H1 (cell line): ENCODE measurements around the gene KMT5C. TPM values are rescaled to one million over a fixed set of nuclear protein-coding genes. Genes with fewer than 3 reads are reported as not detected.

Experiments used
- CTCF ChIA-PET: fragments of 300-600 bp; sonication (Branson Sonifier 250); formaldehyde crosslinking; loops from one replicate; lab custom pipeline; 2021; ENCODE audit not compliant: partially characterized antibody; lab: Charles Lee
- POLR2A ChIA-PET: fragments of 300-600 bp; sonication (Branson Sonifier 250); formaldehyde crosslinking; loops from one replicate; lab custom pipeline; 2021; ENCODE audit warnings: inconsistent platforms; ENCODE audit not compliant: partially characterized antibody; lab: Charles Lee
- DNase-seq, 2 experiments: peaks; one replicate each; pipeline versions ENCODE4 v3.0.0 to v3.0.0-alpha.2; 2010 to 2022; ENCODE audit warnings: low spot score in 2 of 2, low read depth in 1 of 2, mixed read lengths in 1 of 2
- FAIRE-seq: peaks from 2 replicates; lab custom pipeline; 2011; peaks lifted over from hg19 to GRCh38; lab: Jason Lieb, UNC
- H2AFZ ChIP-seq: 2 replicates; pipeline ENCODE4 v1.8.1; 2012; ENCODE audit warnings: low read length, inconsistent platforms
- H2AK5ac ChIP-seq: 2 replicates; pipeline ENCODE4 v1.6.1; 2013; ENCODE audit warnings: low read depth, low read length
- H2BK120ac ChIP-seq: replicated peaks from 2 replicates; pipeline ENCODE3; 2013; ENCODE audit warnings: low read depth, low read length, inconsistent platforms
- H2BK12ac ChIP-seq: 2 replicates; pipeline ENCODE4 v1.6.1; 2013; ENCODE audit warnings: low read depth, low read length
- H2BK15ac ChIP-seq: 2 replicates; pipeline ENCODE4 v1.6.1; 2013; ENCODE audit warnings: low read length
- H2BK20ac ChIP-seq: 2 replicates; pipeline ENCODE4 v1.6.1; 2013; ENCODE audit warnings: low read length
- H2BK5ac ChIP-seq: 2 replicates; pipeline ENCODE4 v1.6.1; 2013; ENCODE audit warnings: low read depth, low read length
- H3K14ac ChIP-seq: 2 replicates; pipeline ENCODE4 v1.6.1; 2013; ENCODE audit warnings: inconsistent platforms; ENCODE audit not compliant: insufficient read length
- H3K18ac ChIP-seq: 2 replicates; pipeline ENCODE4 v1.6.1; 2013; ENCODE audit warnings: low read length; ENCODE audit errors: extremely low read depth
- H3K23ac ChIP-seq: 2 replicates; pipeline ENCODE4 v1.6.1; 2013; ENCODE audit warnings: inconsistent platforms; ENCODE audit not compliant: insufficient read length
- H3K23me2 ChIP-seq: 2 replicates; pipeline ENCODE4 v1.6.1; 2013; ENCODE audit warnings: low read depth, low read length
- H3K27ac ChIP-seq: 2 replicates; pipeline ENCODE4 v1.6.1; 2011; ENCODE audit warnings: low read depth, low read length, inconsistent platforms
- H3K27me3 ChIP-seq, 4 experiments: replicated peaks in 1 of 4; 1 replicate in 1 of 4; 2 replicates in 3 of 4; pipeline versions ENCODE4 v1.6.1 to v1.8.1; 2011 to 2013; ENCODE audit warnings: low read length in 3 of 4, mild to moderate bottlenecking in 3 of 4, inconsistent platforms in 2 of 4, mixed read lengths in 2 of 4, moderate library complexity in 1 of 4; ENCODE audit not compliant: control insufficient read depth in 3 of 4, insufficient read depth in 3 of 4; ENCODE audit errors: extremely low read depth in 1 of 4
- H3K36me3 ChIP-seq, 4 experiments: 2 replicates each; pipeline versions ENCODE4 v1.6.1 to v1.8.1; 2011 to 2013; ENCODE audit warnings: mild to moderate bottlenecking in 4 of 4, low read length in 3 of 4, moderate library complexity in 2 of 4, control low read depth in 1 of 4, inconsistent platforms in 1 of 4; ENCODE audit not compliant: insufficient read depth in 4 of 4, control insufficient read depth in 2 of 4
- H3K4ac ChIP-seq: replicated peaks from 2 replicates; pipeline ENCODE3; 2013; ENCODE audit warnings: low read length, low read depth, mixed read lengths, inconsistent platforms; ENCODE audit not compliant: insufficient read length
- H3K4me1 ChIP-seq, 4 experiments: replicated peaks in 1 of 4; 1 replicate in 1 of 4; 2 replicates in 3 of 4; pipeline versions ENCODE4 v1.6.1 to v1.8.1; 2011 to 2013; ENCODE audit warnings: low read length in 3 of 4, inconsistent platforms in 2 of 4, mixed read lengths in 1 of 4; ENCODE audit not compliant: insufficient read depth in 4 of 4, control insufficient read depth in 3 of 4
- H3K4me2 ChIP-seq, 2 experiments: 2 replicates each; pipeline versions ENCODE4 v1.6.1 to v1.8.1; 2011 to 2013; ENCODE audit warnings: low read depth in 2 of 2, low read length in 2 of 2, control low read depth in 1 of 2, inconsistent platforms in 1 of 2, mild to moderate bottlenecking in 1 of 2; ENCODE audit not compliant: insufficient read depth in 1 of 2
- H3K4me3 ChIP-seq, 4 experiments: fragments of 200-600, 300-600 bp in 1 of 4; sonication (generic), shearing (Covaris generic), sonication (Bioruptor Twin) in 1 of 4; 2 replicates each; pipeline versions ENCODE4 v1.5.1 to v1.8.1; 2011 to 2016; ENCODE audit warnings: low read length in 4 of 4, low read depth in 3 of 4, control low read depth in 2 of 4, inconsistent platforms in 2 of 4, mild to moderate bottlenecking in 2 of 4, mixed read lengths in 1 of 4, moderate library complexity in 1 of 4; ENCODE audit not compliant: insufficient read depth in 2 of 4; ENCODE audit errors: extremely low read depth in 1 of 4
- H3K56ac ChIP-seq: replicated peaks from 2 replicates; pipeline ENCODE3; 2013; ENCODE audit warnings: low read depth, mild to moderate bottlenecking, mixed read lengths, low read length, inconsistent platforms; ENCODE audit not compliant: insufficient read length
- H3K79me1 ChIP-seq: 2 replicates; pipeline ENCODE4 v1.6.1; 2013; ENCODE audit warnings: low read depth, low read length, control low read depth
- H3K79me2 ChIP-seq, 2 experiments: 2 replicates each; pipeline versions ENCODE4 v1.6.1 to v1.8.1; 2012 to 2013; ENCODE audit warnings: low read length in 2 of 2, mild to moderate bottlenecking in 2 of 2, inconsistent platforms in 1 of 2; ENCODE audit not compliant: insufficient read depth in 2 of 2, control insufficient read depth in 1 of 2
- H3K9ac ChIP-seq, 4 experiments: replicated peaks in 1 of 4; 1 replicate in 1 of 4; 2 replicates in 3 of 4; pipeline versions ENCODE4 v1.6.1 to v1.8.1; 2011 to 2013; ENCODE audit warnings: low read depth in 3 of 4, low read length in 3 of 4, control low read depth in 2 of 4, mild to moderate bottlenecking in 2 of 4, moderate library complexity in 2 of 4, inconsistent platforms in 1 of 4; ENCODE audit errors: extremely low read depth in 1 of 4
- H3K9me3 ChIP-seq, 2 experiments: 2 replicates each; pipeline versions ENCODE4 v1.6.1 to v1.8.1; 2012 to 2013; ENCODE audit warnings: mild to moderate bottlenecking in 2 of 2, moderate library complexity in 2 of 2, control low read depth in 1 of 2, inconsistent platforms in 1 of 2, low read depth in 1 of 2, low read length in 1 of 2, mixed read lengths in 1 of 2; ENCODE audit not compliant: insufficient read depth in 2 of 2
- H4K20me1 ChIP-seq, 2 experiments: replicated peaks in 1 of 2; 2 replicates each; pipeline versions ENCODE3 to v1.8.1; 2011 to 2013; ENCODE audit warnings: inconsistent platforms in 2 of 2, low read length in 2 of 2, mild to moderate bottlenecking in 1 of 2; ENCODE audit not compliant: insufficient read depth in 2 of 2, control insufficient read depth in 1 of 2
- H4K5ac ChIP-seq: 2 replicates; pipeline ENCODE4 v1.6.1; 2013; ENCODE audit warnings: low read length, low read depth, mixed read lengths, inconsistent platforms; ENCODE audit not compliant: insufficient read length
- H4K8ac ChIP-seq: 2 replicates; pipeline ENCODE4 v1.8.0; 2013; ENCODE audit warnings: mild to moderate bottlenecking, moderate library complexity, low read length, inconsistent platforms; ENCODE audit not compliant: insufficient read depth; ENCODE audit errors: extremely low read depth
- H4K91ac ChIP-seq: replicated peaks from 2 replicates; pipeline ENCODE3; 2013; ENCODE audit warnings: low read length, mixed read lengths, inconsistent platforms; ENCODE audit not compliant: insufficient read length
- BACH1 ChIP-seq: IDR thresholded peaks from 2 replicates; pipeline ENCODE4 v1.6.1; 2012; ENCODE audit warnings: low read length, improper control_type of control experiment
- KDM1A ChIP-seq: fragments of 200-600, 300-600 bp; sonication (generic); IDR thresholded peaks from 2 replicates; pipeline ENCODE4 v1.7.1; 2016; ENCODE audit warnings: mild to moderate bottlenecking, low read length, borderline replicate concordance
- POU5F1 ChIP-seq: IDR thresholded peaks from 2 replicates; pipeline ENCODE4 v1.6.1; 2011; ENCODE audit warnings: low read depth, mild to moderate bottlenecking, low read length, moderate library complexity
- RNF2 ChIP-seq: fragments of 200-900, 300-1000 bp; sonication (generic); IDR thresholded peaks from 2 replicates; pipeline ENCODE4 v1.7.1; 2016; ENCODE audit warnings: borderline replicate concordance, low read depth, mild to moderate bottlenecking, antibody characterized with exemption, low read length; ENCODE audit not compliant: poor library complexity, severe bottlenecking; ENCODE audit errors: missing control alignments
- SUZ12 ChIP-seq: fragments of 200-600 bp; sonication (generic); IDR thresholded peaks from 2 replicates; pipeline ENCODE4 v1.6.1; 2012; ENCODE audit warnings: mild to moderate bottlenecking, inconsistent platforms, low read length, moderate library complexity, mixed read lengths
- TAF7 ChIP-seq: optimal IDR thresholded peaks from 2 replicates; pipeline ENCODE3; 2011; ENCODE audit warnings: low read depth, mild to moderate bottlenecking, inconsistent platforms, low read length, moderate library complexity, borderline replicate concordance
- WGBS, 2 experiments: shearing (Covaris generic) in 1 of 2; methylation state at CpG; one replicate each; pipeline versions ENCODE4 v1.1.6 to v1.1.7; 2013 to 2015; ENCODE audit warnings: low lambda C conversion rate in 2 of 2, mixed read lengths in 2 of 2, inconsistent platforms in 1 of 2, low coverage in 1 of 2, missing lambda C conversion rate in 1 of 2; ENCODE audit not compliant: insufficient replicate concordance in 2 of 2, insufficient coverage in 1 of 2, insufficient read length in 1 of 2; ENCODE audit errors: extremely low coverage in 1 of 2, missing lambda C conversion rate in 1 of 2; 5-methylcytosine and 5-hydroxymethylcytosine counted together
- polyA plus RNA-seq, 7 experiments: library from polyadenylated mRNA; depleted of rRNA in 3 of 7; stranded (reverse) in 5 of 7; unstranded in 2 of 7; fragments of >200 nt in 5 of 7; fragments of 200-250 nt in 2 of 7; gene quantifications; 1 replicate in 5 of 7; 2 replicates in 1 of 7; 4 replicates in 1 of 7; pipeline versions ENCODE4 v1.2.1 to v1.2.3, GENCODE V29; 2011 to 2013; ENCODE audit warnings: missing spikeins in 2 of 7, mixed read lengths in 2 of 7
- total RNA-seq: library from RNA; stranded (reverse); fragmentation: NEBNext Ultra II Directional; extraction: Animal tissue kit (Norgen Biotek cat#: 25700); gene quantifications from 2 replicates; pipeline ENCODE4 v1.2.1, GENCODE V29; 2021

The KMT5C gene
- total and polyA plus RNA-seq, 2 of the 8 experiments (the other 6 are each of a cell fraction or from before 2014, with no cell fraction given), result 24.9 to 31.5 TPM

DNA sequence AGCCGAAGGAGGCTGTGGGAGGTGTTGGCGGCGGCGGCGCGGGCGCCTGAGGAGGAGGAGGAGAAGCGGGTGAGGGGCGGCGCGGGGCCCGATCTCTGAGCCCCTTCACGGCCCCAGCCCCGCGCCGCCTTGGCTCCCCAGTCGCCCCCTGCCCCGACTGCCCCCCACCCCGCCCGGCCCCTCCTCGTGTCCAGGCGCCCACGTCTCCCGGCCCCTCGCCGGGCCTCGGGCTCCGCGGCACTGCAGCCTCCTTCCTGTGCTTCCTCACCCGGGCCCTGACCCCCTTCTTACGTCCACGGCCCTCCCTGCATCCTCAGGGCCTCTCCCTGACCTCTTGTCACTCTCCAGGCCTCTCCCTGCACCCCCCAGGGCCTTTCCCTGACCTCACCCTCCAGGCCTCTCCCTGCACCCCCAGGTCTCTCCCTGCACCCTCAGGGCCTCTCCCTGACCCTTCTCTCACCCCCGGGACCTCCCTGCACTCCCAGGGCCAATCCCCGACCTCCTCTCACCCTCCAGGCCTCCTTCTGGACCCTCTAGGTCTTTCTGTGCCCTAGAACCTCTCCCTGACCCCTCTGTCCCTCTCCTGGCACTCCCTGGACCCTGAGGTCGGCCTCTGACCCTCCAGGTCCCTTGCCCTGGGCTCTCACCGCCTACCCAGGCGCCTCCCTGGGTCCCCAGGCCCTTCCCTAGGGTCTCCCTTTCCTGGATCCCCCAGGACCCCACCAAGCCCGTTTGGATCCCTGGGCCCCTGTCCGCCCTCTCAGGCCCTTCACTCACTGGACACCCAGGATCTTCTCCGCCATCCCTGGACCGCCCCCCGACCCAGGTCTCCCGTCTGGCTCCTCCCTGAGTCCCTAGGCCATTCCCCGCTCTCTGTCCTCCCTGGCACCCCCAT, 460 bp downstream of the KMT5C start:
- H2BK12ac ChIP-seq, result 0 out of 2 replicates have a peak overlapping the region, but pooled peaks have one; percentile 50
- H3K79me2 ChIP-seq, result peaks cover 0 to 3% of the 10 kb centered on the region in 2 experiments; a peak in 1 of 4 replicates
- H3K4me3 ChIP-seq, result peak overlapping the region; percentile 69 to 85 (median 84)
- H3K4ac ChIP-seq, result peak overlapping the region; percentile 8
- H3K14ac ChIP-seq, result no peak overlapping the region
- H3K36me3 ChIP-seq, result peaks cover 0 to 22% (median 13%) of the 10 kb centered on the region in 4 experiments; a peak in 4 of 8 replicates
- H3K27ac ChIP-seq, result peak overlapping the region; percentile 62
- peaks cover 5% of the 10 kb centered on the region; the same call in 1 of the 2 replicates for H3K79me1 ChIP-seq
- H2AFZ ChIP-seq, result no peak overlapping the region
- POLR2A ChIA-PET, result interaction anchor here (0.6 to 4.1 kb wide), 38 partner anchors 8 to 210 kb away, joined by 3 to 30 read pairs (median 5); partner anchors contain the start of genes GARIN5B, RPL28, TMEM190 and TMEM238
- no peak overlapping the region for H3K23ac ChIP-seq
- peak overlapping the region; percentile 88 for H3K56ac ChIP-seq
- peak overlapping the region; percentile 88 for H2BK5ac ChIP-seq
- CTCF ChIA-PET, result interaction anchor here (0.6 to 2.1 kb wide), 10 partner anchors 9 to 877 kb away, joined by 3 to 12 read pairs (median 5); partner anchors contain the start of genes LENG9 and TMEM150B
- DNase-seq (no peak), FAIRE-seq (no peak)
- H3K9ac ChIP-seq, result peak overlapping the region in 3 of 4 experiments; percentile 68 to 82 (median 76); a peak in 5 of 7 replicates
- H4K8ac ChIP-seq, result peak overlapping the region; percentile 74
- peaks cover 0 to 6% of the 10 kb centered on the region in 2 experiments for H4K20me1 ChIP-seq
- peaks cover 20% of the 10 kb centered on the region; the same call in 1 of the 2 replicates for H3K23me2 ChIP-seq
- peak overlapping the region; percentile 34 for H4K91ac ChIP-seq
- H3K4me2 ChIP-seq, result peak overlapping the region; percentile 79 to 94
- H4K5ac ChIP-seq, result peak overlapping the region; percentile 55
- H3K18ac ChIP-seq, result peak overlapping the region; percentile 80
- H3K4me1 ChIP-seq, result peaks cover 0 to 16% (median 9%) of the 10 kb centered on the region in 4 experiments; a peak in 6 of 7 replicates
- peak overlapping the region; percentile 86; the same call in 1 of the 2 replicates for H2AK5ac ChIP-seq
- 4% methylated on average over 19 of the region's 44 CpGs; no CpG with 5 or more reads in 1 of the 2 experiments for WGBS, 2 experiments
- no peak overlapping the region for H2BK20ac ChIP-seq
- H2BK15ac ChIP-seq, result peak overlapping the region; percentile 53; the same call in 1 of the 2 replicates
- no peaks in the 10 kb centered on the region for H3K9me3 ChIP-seq
- peaks cover 0 to 3% (median 0%) of the 10 kb centered on the region in 4 experiments; a peak in 1 of 7 replicates for H3K27me3 ChIP-seq
- H2BK120ac ChIP-seq, result no peak overlapping the region
- no peak for TF ChIP-seq SUZ12
- no peak for TF ChIP-seq BACH1
- no peak for TF ChIP-seq TAF7
- TF ChIP-seq POU5F1, result no peak
- no peak for TF ChIP-seq RNF2
- TF ChIP-seq KDM1A, result no peak
